ENCODE results near the gene MYLK2. TPM values are rescaled to one million over a fixed set of nuclear protein-coding genes. Genes with fewer than 3 reads are reported as not detected.

MYLK2 gene
- total RNA-seq, 1 donor from 2014 or later: 0.44 TPM

- DNase-seq (ENCODE audit: low spot score): no peak
- peaks cover 30% of the 10 kb centered on the region for H3K27me3 Mint-ChIP-seq (ENCODE audit: insufficient read depth)
- no peak overlapping the region for H3K27ac Mint-ChIP-seq
- H3K4me3 Mint-ChIP-seq: no peak overlapping the region
- H3K36me3 Mint-ChIP-seq (ENCODE audit: low read depth): no peaks in the 10 kb centered on the region
- peaks cover 10% of the 10 kb centered on the region for H3K4me1 Mint-ChIP-seq (ENCODE audit: low read depth)
- H3K9me3 Mint-ChIP-seq: no peaks in the 10 kb centered on the region
- intact Hi-C loops (cut with micrococcal nuclease): loop anchor here (10.0 kb wide), 1 partner anchor 797 kb away; no protein-coding TSS in a partner anchor
These were observed 39.0 kb downstream of the MYLK2 start for GRCh38 chr20:31857861-31858759.

GRCh38 chr20:31858760-31859083 is 39.6 kb downstream of the MYLK2 start:
- Mint-ChIP-seq H3K27me3 (ENCODE audit: insufficient read depth) (peaks cover 32% of the 10 kb centered on the region), H3K9me3 (no peaks in the 10 kb centered on the region), H3K4me3 (no peak overlapping the region), H3K27ac (no peak overlapping the region), H3K36me3 (ENCODE audit: low read depth) (no peaks in the 10 kb centered on the region), H3K4me1 (ENCODE audit: low read depth) (peaks cover 10% of the 10 kb centered on the region)
- intact Hi-C loops (cut with micrococcal nuclease): loop anchor here (10.0 kb wide), 1 partner anchor 796 kb away; no protein-coding TSS in a partner anchor
- DNase-seq (ENCODE audit: low spot score): no peak

- no peak overlapping the region for H3K4me3 Mint-ChIP-seq
- H3K4me1 Mint-ChIP-seq (ENCODE audit: low read depth): peaks cover 10% of the 10 kb centered on the region
- peaks cover 34% of the 10 kb centered on the region for H3K27me3 Mint-ChIP-seq (ENCODE audit: insufficient read depth)
- no peak for DNase-seq (ENCODE audit: low spot score)
- no peaks in the 10 kb centered on the region for H3K36me3 Mint-ChIP-seq (ENCODE audit: low read depth)
- intact Hi-C loops (cut with micrococcal nuclease): loop anchor here (10.0 kb wide), 1 partner anchor 795 kb away; no protein-coding TSS in a partner anchor
- no peaks in the 10 kb centered on the region for H3K9me3 Mint-ChIP-seq
- H3K27ac Mint-ChIP-seq: no peak overlapping the region
These were observed 40.3 kb downstream of the MYLK2 start for GRCh38 chr20:31859266-31859997.

GRCh38 chr20:31859998-31860380 is 40.8 kb downstream of the MYLK2 start:
- no peak overlapping the region for H3K4me3 Mint-ChIP-seq
- intact Hi-C loops (cut with micrococcal nuclease): loop anchor here (10.0 kb wide), 1 partner anchor 795 kb away; no protein-coding TSS in a partner anchor
- H3K27ac Mint-ChIP-seq: no peak overlapping the region

GRCh38 chr20:31860390-31861134 is 41.4 kb downstream of the MYLK2 start:
- intact Hi-C loops (cut with micrococcal nuclease): loop anchor here (1.0 kb wide), 2 partner anchors 9 to 19 kb away; no protein-coding TSS in a partner anchor
- Mint-ChIP-seq H3K9me3 (no peaks in the 10 kb centered on the region), H3K36me3 (ENCODE audit: low read depth) (no peaks in the 10 kb centered on the region), H3K27ac (no peak overlapping the region), H3K27me3 (ENCODE audit: insufficient read depth) (peaks cover 37% of the 10 kb centered on the region), H3K4me1 (ENCODE audit: low read depth) (peaks cover 10% of the 10 kb centered on the region), H3K4me3 (peak overlapping the region; percentile 8)
- no peak for DNase-seq (ENCODE audit: low spot score)

More at GRCh38 chr20:31859998-31860380, 40.8 kb downstream of the MYLK2 start:
- Mint-ChIP-seq H3K27me3 (ENCODE audit: insufficient read depth) (peaks cover 35% of the 10 kb centered on the region), H3K4me1 (ENCODE audit: low read depth) (peaks cover 10% of the 10 kb centered on the region), H3K36me3 (ENCODE audit: low read depth) (no peaks in the 10 kb centered on the region), H3K9me3 (no peaks in the 10 kb centered on the region)
- DNase-seq (ENCODE audit: low spot score): no peak

GRCh38 chr20:31861135-31861384 is 41.9 kb downstream of the MYLK2 start:
- Mint-ChIP-seq H3K4me3 (peak overlapping the region; percentile 8), H3K9me3 (no peaks in the 10 kb centered on the region), H3K27me3 (ENCODE audit: insufficient read depth) (peaks cover 37% of the 10 kb centered on the region), H3K36me3 (ENCODE audit: low read depth) (no peaks in the 10 kb centered on the region), H3K4me1 (ENCODE audit: low read depth) (peaks cover 10% of the 10 kb centered on the region), H3K27ac (no peak overlapping the region)
- no peak for DNase-seq (ENCODE audit: low spot score)
- intact Hi-C loops (cut with micrococcal nuclease): loop anchor here (1.0 kb wide), 2 partner anchors 8 to 18 kb away; no protein-coding TSS in a partner anchor

GRCh38 chr20:31861385-31862156 is 42.4 kb downstream of the MYLK2 start:
- Mint-ChIP-seq H3K4me1 (ENCODE audit: low read depth) (peaks cover 10% of the 10 kb centered on the region), H3K9me3 (no peaks in the 10 kb centered on the region), H3K4me3 (peak overlapping the region; percentile 58), H3K27me3 (ENCODE audit: insufficient read depth) (peaks cover 40% of the 10 kb centered on the region), H3K27ac (no peak overlapping the region), H3K36me3 (ENCODE audit: low read depth) (no peaks in the 10 kb centered on the region)
- DNase-seq (ENCODE audit: low spot score): peak; percentile 49
- intact Hi-C loops (cut with micrococcal nuclease): loop anchor here (1.0 kb wide), 2 partner anchors 8 to 18 kb away; no protein-coding TSS in a partner anchor

- intact Hi-C loops (cut with micrococcal nuclease): no loop called here
- peak overlapping the region; percentile 58 for H3K4me3 Mint-ChIP-seq
- no peak for DNase-seq (ENCODE audit: low spot score)
- H3K36me3 Mint-ChIP-seq (ENCODE audit: low read depth): no peaks in the 10 kb centered on the region
- H3K27ac Mint-ChIP-seq: no peak overlapping the region
- peaks cover 42% of the 10 kb centered on the region for H3K27me3 Mint-ChIP-seq (ENCODE audit: insufficient read depth)
- no peaks in the 10 kb centered on the region for H3K9me3 Mint-ChIP-seq
- peaks cover 10% of the 10 kb centered on the region for H3K4me1 Mint-ChIP-seq (ENCODE audit: low read depth)
These were observed 43.0 kb downstream of the MYLK2 start for GRCh38 chr20:31862157-31862470.

GRCh38 chr20:31862506-31862905 is 43.4 kb downstream of the MYLK2 start:
- Mint-ChIP-seq H3K9me3 (no peaks in the 10 kb centered on the region), H3K27me3 (ENCODE audit: insufficient read depth) (peaks cover 41% of the 10 kb centered on the region), H3K4me1 (ENCODE audit: low read depth) (peaks cover 10% of the 10 kb centered on the region), H3K36me3 (ENCODE audit: low read depth) (no peaks in the 10 kb centered on the region), H3K4me3 (no peak overlapping the region), H3K27ac (no peak overlapping the region)
- DNase-seq (ENCODE audit: low spot score): no peak
- intact Hi-C loops (cut with micrococcal nuclease): no loop called here

GRCh38 chr20:31863296-31864085 is 44.3 kb downstream of the MYLK2 start:
- Mint-ChIP-seq H3K9me3 (no peaks in the 10 kb centered on the region), H3K27me3 (ENCODE audit: insufficient read depth) (peaks cover 47% of the 10 kb centered on the region), H3K4me1 (ENCODE audit: low read depth) (peaks cover 7% of the 10 kb centered on the region), H3K36me3 (ENCODE audit: low read depth) (no peaks in the 10 kb centered on the region), H3K27ac (no peak overlapping the region), H3K4me3 (no peak overlapping the region)
- no peak for DNase-seq (ENCODE audit: low spot score)
- intact Hi-C loops (cut with micrococcal nuclease): no loop called here

- Mint-ChIP-seq H3K27me3 (ENCODE audit: insufficient read depth) (peaks cover 54% of the 10 kb centered on the region), H3K4me1 (ENCODE audit: low read depth) (peaks cover 7% of the 10 kb centered on the region)
- intact Hi-C loops (cut with micrococcal nuclease): no loop called here
These were observed 45.6 kb downstream of the MYLK2 start for GRCh38 chr20:31864521-31865400.

More at GRCh38 chr20:31864521-31865400, 45.6 kb downstream of the MYLK2 start:
- no peak for DNase-seq (ENCODE audit: low spot score)
- no peaks in the 10 kb centered on the region for H3K36me3 Mint-ChIP-seq (ENCODE audit: low read depth)
- no peak overlapping the region for H3K27ac Mint-ChIP-seq
- no peak overlapping the region for H3K4me3 Mint-ChIP-seq
- H3K9me3 Mint-ChIP-seq: no peaks in the 10 kb centered on the region
